Measurements from ENCODE around the gene PAX9.

Gene PAX9

DNA sequence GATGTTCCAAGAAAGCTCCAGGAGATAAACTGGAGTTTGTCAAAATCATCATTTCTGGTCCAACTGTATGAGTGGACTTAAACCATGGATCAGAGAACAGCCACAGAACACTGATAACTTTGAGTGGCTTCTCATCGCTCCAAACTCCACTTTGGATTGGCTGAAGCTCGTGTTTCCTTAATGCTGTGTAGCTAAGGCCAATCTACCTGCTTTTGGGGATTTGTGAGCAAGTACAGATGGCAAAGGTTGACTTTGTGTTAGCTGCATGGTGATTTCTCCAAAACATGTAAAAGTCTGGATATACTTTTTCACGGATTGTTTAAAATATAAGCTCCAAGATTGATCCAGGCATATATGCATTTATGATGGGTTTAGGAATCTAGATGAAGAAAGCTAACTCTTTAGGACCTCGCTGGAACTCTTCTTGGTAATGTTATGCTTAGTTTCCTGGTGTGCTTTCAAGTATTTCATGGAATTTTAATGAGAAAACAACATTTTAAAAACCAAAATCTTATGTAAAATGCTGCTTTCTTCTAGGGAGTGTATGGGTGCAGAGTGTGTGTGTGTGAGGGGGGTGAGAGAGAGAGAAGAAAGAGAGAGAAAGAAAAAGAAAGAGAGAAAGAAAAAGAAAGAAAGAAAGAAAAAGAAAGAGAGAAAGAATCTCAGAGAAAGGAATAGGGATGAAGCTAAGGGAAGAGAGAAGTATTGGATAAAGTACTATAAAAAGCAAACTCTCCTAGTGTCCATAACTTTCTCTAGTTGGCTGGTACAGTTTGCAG, 11.6 kb upstream of the PAX9 start:
- H3K27me3 ChIP-seq (replicated peaks in 2 of 5; ENCODE audit: control insufficient read depth in 4 of 5, insufficient read depth in 5 of 5, low read length in 4 of 5), result peaks cover 44 to 100% (median 81%) of the 10 kb centered on the region in 5 experiments
- peaks cover 0 to 18% (median 10%) of the 10 kb centered on the region in 4 experiments for H3K4me1 ChIP-seq (ENCODE audit: control extremely low read depth in 1 of 4, control insufficient read depth in 4 of 4, insufficient read depth in 4 of 4, low read length in 3 of 4)
- no peak overlapping the region for H3K4me3 ChIP-seq (ENCODE audit: control insufficient read depth in 1 of 7, extremely low read depth in 1 of 7, insufficient read depth in 4 of 7, low read depth in 2 of 7, low read length in 6 of 7)
- H3K27ac ChIP-seq (ENCODE audit: insufficient read depth in 1 of 2, low read depth in 1 of 2, low read length in 2 of 2, poor library complexity in 1 of 2, severe bottlenecking in 2 of 2), result no peak overlapping the region
- 10% methylated on average over 2 of the region's 4 CpGs for WGBS (ENCODE audit: insufficient coverage)
- ChIA-PET CTCF (interaction anchor here (1.9 kb wide), 1 partner anchor 499 kb away, joined by 9 read pairs; no protein-coding TSS in a partner anchor), POLR2A (no interaction called here)
- no peaks in the 10 kb centered on the region for H3K36me3 ChIP-seq (ENCODE audit: control insufficient read depth in 4 of 4, insufficient read depth in 4 of 4, low read length in 3 of 4)
- peaks cover 0 to 8% (median 3%) of the 10 kb centered on the region in 5 experiments for H3K9me3 ChIP-seq (ENCODE audit: control extremely low read depth in 1 of 5, control insufficient read depth in 4 of 5, insufficient read depth in 2 of 5, low read depth in 1 of 5, low read length in 4 of 5)
- no peak for DNase-seq

DNA sequence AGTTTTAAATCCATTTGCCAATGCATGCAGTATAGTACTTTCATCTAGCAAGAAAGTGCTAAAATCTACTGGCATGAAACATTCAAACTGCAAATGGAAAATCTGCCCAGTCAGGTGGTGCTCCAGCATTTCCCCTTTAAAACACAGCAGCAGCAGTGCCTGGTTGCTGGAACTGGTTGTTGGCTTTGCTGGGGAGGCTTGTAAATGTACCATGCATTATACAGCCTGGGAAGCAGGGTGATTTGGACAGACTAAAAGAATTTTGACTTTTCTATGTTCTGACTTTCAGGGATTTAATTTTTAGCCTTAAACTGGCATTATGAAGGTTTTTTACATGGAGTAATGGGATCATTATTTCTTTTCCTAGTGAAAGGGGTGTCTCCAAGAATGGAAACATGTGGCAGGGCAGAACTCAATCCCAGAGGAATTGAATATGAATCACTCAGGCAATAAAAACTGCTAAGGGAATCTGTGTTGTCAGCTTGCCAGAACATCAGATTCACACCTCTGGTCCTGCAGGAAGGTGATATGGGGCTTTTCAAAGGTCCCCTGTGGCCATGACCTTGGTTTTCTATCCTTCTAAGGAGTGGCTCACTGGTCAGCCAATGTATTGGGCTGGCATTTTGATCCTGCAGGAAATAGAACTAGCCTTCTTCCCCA, 9.0 kb upstream of the PAX9 start:
- no peak overlapping the region for H3K4me3 ChIP-seq (ENCODE audit: control insufficient read depth in 1 of 7, extremely low read depth in 1 of 7, insufficient read depth in 4 of 7, low read depth in 2 of 7, low read length in 6 of 7)
- peaks cover 0 to 31% (median 16%) of the 10 kb centered on the region in 4 experiments for H3K4me1 ChIP-seq (ENCODE audit: control extremely low read depth in 1 of 4, control insufficient read depth in 4 of 4, insufficient read depth in 4 of 4, low read length in 3 of 4)
- H3K36me3 ChIP-seq (ENCODE audit: control insufficient read depth in 4 of 4, insufficient read depth in 4 of 4, low read length in 3 of 4), result no peaks in the 10 kb centered on the region
- DNase-seq, result no peak
- H3K27ac ChIP-seq (ENCODE audit: insufficient read depth in 1 of 2, low read depth in 1 of 2, low read length in 2 of 2, poor library complexity in 1 of 2, severe bottlenecking in 2 of 2), result no peak overlapping the region
- ChIA-PET CTCF (no interaction called here), POLR2A (no interaction called here)
- H3K9me3 ChIP-seq (ENCODE audit: control extremely low read depth in 1 of 5, control insufficient read depth in 4 of 5, insufficient read depth in 2 of 5, low read depth in 1 of 5, low read length in 4 of 5), result peaks cover 0 to 10% (median 6%) of the 10 kb centered on the region in 5 experiments
- peaks cover 44 to 100% (median 73%) of the 10 kb centered on the region in 5 experiments for H3K27me3 ChIP-seq (replicated peaks in 2 of 5; ENCODE audit: control insufficient read depth in 4 of 5, insufficient read depth in 5 of 5, low read length in 4 of 5)

DNA sequence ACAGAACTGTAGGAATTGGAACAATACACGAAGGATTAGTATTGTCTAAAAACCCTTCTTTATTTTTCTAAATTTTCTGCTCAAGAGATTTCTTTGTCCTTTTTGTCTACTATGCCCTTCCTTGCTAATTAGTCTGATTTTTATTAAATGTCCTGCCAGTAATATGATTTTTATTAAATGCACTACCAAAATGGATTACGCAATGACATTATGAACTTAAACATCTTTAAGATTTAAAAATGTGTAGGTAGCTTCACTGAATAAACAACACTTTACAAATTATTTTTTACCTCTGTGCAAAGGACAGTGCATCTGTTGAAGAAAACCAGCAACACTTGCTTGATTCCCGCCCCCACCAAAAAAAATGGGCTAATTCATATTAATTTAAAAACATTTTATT, 8.2 kb upstream of the PAX9 start:
- Histone ChIP-seq H3K4me1 (ENCODE audit: control extremely low read depth in 1 of 4, control insufficient read depth in 4 of 4, insufficient read depth in 4 of 4, low read length in 3 of 4) (peaks cover 0 to 27% (median 13%) of the 10 kb centered on the region in 4 experiments), H3K27me3 (replicated peaks in 2 of 5; ENCODE audit: control insufficient read depth in 4 of 5, insufficient read depth in 5 of 5, low read length in 4 of 5) (peaks cover 44 to 100% (median 69%) of the 10 kb centered on the region in 5 experiments), H3K27ac (ENCODE audit: insufficient read depth in 1 of 2, low read depth in 1 of 2, low read length in 2 of 2, poor library complexity in 1 of 2, severe bottlenecking in 2 of 2) (no peak overlapping the region), H3K4me3 (ENCODE audit: control insufficient read depth in 1 of 7, extremely low read depth in 1 of 7, insufficient read depth in 4 of 7, low read depth in 2 of 7, low read length in 6 of 7) (no peak overlapping the region), H3K9me3 (ENCODE audit: control extremely low read depth in 1 of 5, control insufficient read depth in 4 of 5, insufficient read depth in 2 of 5, low read depth in 1 of 5, low read length in 4 of 5) (peaks cover 0 to 7% (median 5%) of the 10 kb centered on the region in 5 experiments), H3K36me3 (ENCODE audit: control insufficient read depth in 4 of 4, insufficient read depth in 4 of 4, low read length in 3 of 4) (no peaks in the 10 kb centered on the region)
- 0% methylated on average over 1 of the region's 3 CpGs for WGBS (ENCODE audit: insufficient coverage)
- ChIA-PET CTCF (no interaction called here), POLR2A (no interaction called here)
- DNase-seq, result no peak

DNA sequence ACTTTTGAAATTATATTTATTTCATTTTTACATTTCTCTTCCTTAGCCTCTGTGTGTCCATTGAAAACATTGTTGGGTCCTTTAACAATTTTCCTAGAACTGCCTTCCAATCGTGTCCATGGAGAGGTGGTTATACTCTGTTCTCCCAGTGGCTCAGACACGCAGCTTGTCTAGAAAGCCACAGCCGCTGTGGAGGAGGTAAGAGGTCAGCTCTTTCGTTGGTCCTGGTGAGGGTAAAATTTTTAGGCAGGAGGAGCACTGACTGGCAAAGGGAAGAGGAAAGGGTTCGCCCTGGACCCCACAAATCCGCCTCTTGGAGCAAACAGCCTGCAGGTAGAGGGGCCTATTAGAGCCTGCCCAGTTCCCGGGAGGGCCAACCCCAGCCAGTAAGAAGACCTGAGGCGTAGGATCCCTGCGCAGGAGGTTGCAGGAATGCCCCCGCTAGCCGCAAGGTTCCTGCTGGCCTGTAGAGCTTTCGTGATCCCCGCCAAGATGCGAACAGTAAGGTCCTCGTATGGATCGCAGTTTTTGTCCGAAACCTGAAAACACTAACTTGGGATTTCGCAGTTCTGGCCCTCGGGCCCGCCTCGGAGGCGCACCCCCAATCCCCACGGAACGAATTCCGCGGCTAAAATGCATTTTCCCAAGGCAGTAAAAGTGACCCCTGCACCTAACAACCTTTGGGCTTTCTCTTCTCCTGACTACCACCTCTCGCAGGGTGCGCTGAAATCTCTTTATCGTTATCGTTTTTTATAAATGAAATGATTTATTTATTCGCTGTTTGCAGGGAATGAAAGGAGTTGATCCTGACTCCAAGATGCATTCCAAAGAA, 7.5 kb upstream of the PAX9 start:
- Histone ChIP-seq H3K4me3 (ENCODE audit: control insufficient read depth in 1 of 7, extremely low read depth in 1 of 7, insufficient read depth in 4 of 7, low read depth in 2 of 7, low read length in 6 of 7) (no peak overlapping the region), H3K36me3 (ENCODE audit: control insufficient read depth in 4 of 4, insufficient read depth in 4 of 4, low read length in 3 of 4) (no peaks in the 10 kb centered on the region), H3K4me1 (ENCODE audit: control extremely low read depth in 1 of 4, control insufficient read depth in 4 of 4, insufficient read depth in 4 of 4, low read length in 3 of 4) (peaks cover 0 to 29% (median 13%) of the 10 kb centered on the region in 4 experiments), H3K27me3 (replicated peaks in 2 of 5; ENCODE audit: control insufficient read depth in 4 of 5, insufficient read depth in 5 of 5, low read length in 4 of 5) (peaks cover 44 to 100% (median 69%) of the 10 kb centered on the region in 5 experiments), H3K27ac (ENCODE audit: insufficient read depth in 1 of 2, low read depth in 1 of 2, low read length in 2 of 2, poor library complexity in 1 of 2, severe bottlenecking in 2 of 2) (no peak overlapping the region), H3K9me3 (ENCODE audit: control extremely low read depth in 1 of 5, control insufficient read depth in 4 of 5, insufficient read depth in 2 of 5, low read depth in 1 of 5, low read length in 4 of 5) (peaks cover 0 to 7% (median 5%) of the 10 kb centered on the region in 5 experiments)
- ChIA-PET CTCF (interaction anchor here (0.6 kb wide), 2 partner anchors 11 to 98 kb away, joined by 3 read pairs; no protein-coding TSS in a partner anchor), POLR2A (no interaction called here)
- WGBS (ENCODE audit: insufficient coverage), result 11% methylated on average over 27 of the region's 31 CpGs
- DNase-seq, result no peak

DNA sequence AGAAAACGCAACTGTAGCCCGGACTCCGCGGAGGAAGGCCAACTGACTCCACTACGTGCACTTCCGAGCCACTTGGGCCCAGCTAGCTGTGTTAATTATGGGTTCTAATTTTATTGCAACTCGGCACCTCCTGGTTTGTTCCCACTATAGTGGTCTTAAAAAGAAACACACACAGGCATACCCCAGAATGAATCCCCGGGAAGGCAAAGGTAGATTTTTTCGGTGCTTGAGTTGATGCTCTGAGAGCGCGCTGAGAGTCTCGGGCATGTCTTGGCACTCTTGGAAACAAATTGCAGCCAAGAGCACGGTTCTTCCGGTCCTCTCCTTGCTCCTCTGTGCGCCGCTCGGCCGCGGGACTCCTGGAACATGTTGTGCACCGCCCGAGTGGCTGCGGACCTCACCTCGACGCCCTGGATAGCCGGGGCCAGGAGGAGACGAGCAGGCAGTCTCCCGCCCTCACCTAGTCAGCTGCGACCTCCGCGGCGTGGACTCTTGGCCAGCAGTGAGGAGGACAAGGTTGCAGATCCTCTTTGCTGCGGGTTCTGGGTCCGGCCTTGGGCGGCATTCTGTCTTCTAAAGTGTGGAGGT, 6.8 kb upstream of the PAX9 start:
- POLR2A ChIA-PET, result no interaction called here

DNA sequence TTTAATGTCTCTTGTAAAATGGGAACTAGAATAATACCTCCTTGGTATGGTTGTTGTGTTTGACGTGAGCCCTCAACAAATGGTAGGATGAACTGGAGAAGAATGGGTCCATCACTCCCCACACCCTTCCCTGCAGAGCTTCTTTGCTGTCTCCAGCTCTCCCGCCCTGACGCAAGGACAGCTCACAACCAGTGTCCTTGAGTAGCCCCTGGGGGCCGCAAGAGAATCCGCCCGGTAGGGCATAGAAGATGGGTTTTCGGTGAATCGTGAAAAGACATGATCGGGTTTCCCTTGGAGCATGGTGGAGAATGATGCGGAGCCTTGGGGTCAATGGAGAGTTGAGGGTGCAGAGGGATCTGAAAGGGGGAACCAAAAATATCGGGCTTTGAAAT, 6.1 kb upstream of the PAX9 start:
- ChIA-PET POLR2A (no interaction called here), CTCF (interaction anchor here (1.2 kb wide), 1 partner anchor 72 kb away, joined by 3 read pairs; no protein-coding TSS in a partner anchor)
- no peaks in the 10 kb centered on the region for H3K36me3 ChIP-seq (ENCODE audit: control insufficient read depth in 4 of 4, insufficient read depth in 4 of 4, low read length in 3 of 4)
- H3K27ac ChIP-seq (ENCODE audit: insufficient read depth in 1 of 2, low read depth in 1 of 2, low read length in 2 of 2, poor library complexity in 1 of 2, severe bottlenecking in 2 of 2), result no peak overlapping the region
- peaks cover 0 to 14% (median 7%) of the 10 kb centered on the region in 5 experiments for H3K9me3 ChIP-seq (ENCODE audit: control extremely low read depth in 1 of 5, control insufficient read depth in 4 of 5, insufficient read depth in 2 of 5, low read depth in 1 of 5, low read length in 4 of 5)
- WGBS (ENCODE audit: insufficient coverage), result 8% methylated on average over 8 of the region's 11 CpGs
- H3K4me3 ChIP-seq (ENCODE audit: control insufficient read depth in 1 of 7, extremely low read depth in 1 of 7, insufficient read depth in 4 of 7, low read depth in 2 of 7, low read length in 6 of 7), result peak overlapping the region in 1 of 7 experiments; percentile 26
- H3K27me3 ChIP-seq (replicated peaks in 2 of 5; ENCODE audit: control insufficient read depth in 4 of 5, insufficient read depth in 5 of 5, low read length in 4 of 5), result peaks cover 48 to 100% (median 71%) of the 10 kb centered on the region in 5 experiments
- peaks cover 0 to 29% (median 13%) of the 10 kb centered on the region in 4 experiments for H3K4me1 ChIP-seq (ENCODE audit: control extremely low read depth in 1 of 4, control insufficient read depth in 4 of 4, insufficient read depth in 4 of 4, low read length in 3 of 4)
- DNase-seq, result no peak

More for the DNA sequence above, 6.8 kb upstream of the PAX9 start:
- peaks cover 0 to 29% (median 13%) of the 10 kb centered on the region in 4 experiments for H3K4me1 ChIP-seq (ENCODE audit: control extremely low read depth in 1 of 4, control insufficient read depth in 4 of 4, insufficient read depth in 4 of 4, low read length in 3 of 4)
- H3K27ac ChIP-seq (ENCODE audit: insufficient read depth in 1 of 2, low read depth in 1 of 2, low read length in 2 of 2, poor library complexity in 1 of 2, severe bottlenecking in 2 of 2), result no peak overlapping the region
- H3K27me3 ChIP-seq (replicated peaks in 2 of 5; ENCODE audit: control insufficient read depth in 4 of 5, insufficient read depth in 5 of 5, low read length in 4 of 5), result peaks cover 42 to 100% (median 69%) of the 10 kb centered on the region in 5 experiments
- 7% methylated on average over 33 of the region's 34 CpGs for WGBS (ENCODE audit: insufficient coverage)
- no peaks in the 10 kb centered on the region for H3K36me3 ChIP-seq (ENCODE audit: control insufficient read depth in 4 of 4, insufficient read depth in 4 of 4, low read length in 3 of 4)
- CTCF ChIA-PET, result interaction anchor here (0.6 to 1.2 kb wide), 3 partner anchors 11 to 99 kb away, joined by 3 read pairs; no protein-coding TSS in a partner anchor
- DNase-seq, result no peak
- H3K9me3 ChIP-seq (ENCODE audit: control extremely low read depth in 1 of 5, control insufficient read depth in 4 of 5, insufficient read depth in 2 of 5, low read depth in 1 of 5, low read length in 4 of 5), result peaks cover 0 to 14% (median 7%) of the 10 kb centered on the region in 5 experiments
- no peak overlapping the region for H3K4me3 ChIP-seq (ENCODE audit: control insufficient read depth in 1 of 7, extremely low read depth in 1 of 7, insufficient read depth in 4 of 7, low read depth in 2 of 7, low read length in 6 of 7)
